Measurements from ENCODE around the gene BLVRB.
"Not testable (repeated sequence)": the region's sequence is repeated elsewhere in the genome, so short reads cannot be mapped to it uniquely, and the experiment has no call there.

BLVRB gene

GRCh38 chr19:40461669-40462221, 3.8 kb downstream of the BLVRB start:
- CTCF ChIA-PET, result interaction anchor here (1.2 to 6.6 kb wide), 3 partner anchors 25 to 109 kb away, joined by 3 to 23 read pairs (median 3); no protein-coding TSS in a partner anchor
- POLR2A ChIA-PET, result interaction anchor here (1.4 kb wide), 1 partner anchor 36 kb away, joined by 14 read pairs; the partner anchor contains the start of gene SERTAD1
- DNase-seq (ENCODE audit: extremely low spot score), result no peak
- TF ChIP-seq CTCF (IDR thresholded peaks at IDR 0.05; ENCODE audit: control extremely low read depth, extremely low read depth, low read depth, missing control alignments), result no peak

GRCh38 chr19:40460185-40460584, 5.4 kb downstream of the BLVRB start:
- TF ChIP-seq CTCF (IDR thresholded peaks at IDR 0.05; ENCODE audit: control extremely low read depth, extremely low read depth, low read depth, missing control alignments), result no peak
- ChIA-PET POLR2A (no interaction called here), CTCF (interaction anchor here (6.6 kb wide), 1 partner anchor 62 kb away, joined by 23 read pairs; no protein-coding TSS in a partner anchor)
- no peak for DNase-seq (ENCODE audit: extremely low spot score)

GRCh38 chr19:40458597-40458974, 7.0 kb downstream of the BLVRB start:
- no peak for TF ChIP-seq CTCF (IDR thresholded peaks at IDR 0.05; ENCODE audit: control extremely low read depth, extremely low read depth, low read depth, missing control alignments)
- ChIA-PET CTCF (no interaction called here), POLR2A (no interaction called here)
- DNase-seq (ENCODE audit: extremely low spot score), result no peak

GRCh38 chr19:40457953-40458596, 7.5 kb downstream of the BLVRB start:
- no peak for TF ChIP-seq CTCF (IDR thresholded peaks at IDR 0.05; ENCODE audit: control extremely low read depth, extremely low read depth, low read depth, missing control alignments)
- ChIA-PET POLR2A (no interaction called here), CTCF (interaction anchor here (1.2 kb wide), 1 partner anchor 10 kb away, joined by 3 read pairs; no protein-coding TSS in a partner anchor)
- DNase-seq (ENCODE audit: extremely low spot score), result no peak

- ChIA-PET CTCF (interaction anchor here (1.2 to 5.1 kb wide), 2 partner anchors 7 to 9 kb away, joined by 3 to 52 read pairs; partner anchors contain the start of gene BLVRB), POLR2A (interaction anchor here (0.5 kb wide), 1 partner anchor 39 kb away, joined by 11 read pairs; no protein-coding TSS in a partner anchor)
- TF ChIP-seq CTCF (IDR thresholded peaks at IDR 0.05; ENCODE audit: control extremely low read depth, extremely low read depth, low read depth, missing control alignments), result no peak
- DNase-seq (ENCODE audit: extremely low spot score), result no peak
Observed at GRCh38 chr19:40457048-40457447, 8.5 kb downstream of the BLVRB start.

- CTCF ChIA-PET, result interaction anchor here (1.0 to 5.1 kb wide), 4 partner anchors 10 to 182 kb away, joined by 3 to 52 read pairs (median 7); partner anchors contain the start of gene BLVRB
- not testable (repeated sequence) for DNase-seq (ENCODE audit: extremely low spot score)
- POLR2A ChIA-PET, result interaction anchor here (1.6 kb wide), 1 partner anchor 12 kb away, joined by 4 read pairs; the partner anchor contains the start of gene BLVRB
Observed at GRCh38 chr19:40453943-40454342, 11.6 kb downstream of the BLVRB start.
